DND-41 (cell line): Measurements from ENCODE around the gene KRTAP1-5.

ENCODE experiments used
- EZH2 ChIP-seq: IDR thresholded peaks from 3 replicates; pipeline ENCODE4 v1.6.1; 2012; ENCODE audit warnings: borderline replicate concordance, low read depth, mild to moderate bottlenecking, moderate library complexity, low read length, inconsistent platforms; ENCODE audit not compliant: severe bottlenecking
- TF ChIP-seq, protein P1 (sequence below): IDR thresholded peaks from 2 replicates; pipeline ENCODE4 v1.5.1; 2012; ENCODE audit warnings: borderline replicate concordance, low read length, moderate library complexity, mild to moderate bottlenecking; ENCODE audit not compliant: poor library complexity, severe bottlenecking; ENCODE audit errors: extremely low read depth

DNA sequence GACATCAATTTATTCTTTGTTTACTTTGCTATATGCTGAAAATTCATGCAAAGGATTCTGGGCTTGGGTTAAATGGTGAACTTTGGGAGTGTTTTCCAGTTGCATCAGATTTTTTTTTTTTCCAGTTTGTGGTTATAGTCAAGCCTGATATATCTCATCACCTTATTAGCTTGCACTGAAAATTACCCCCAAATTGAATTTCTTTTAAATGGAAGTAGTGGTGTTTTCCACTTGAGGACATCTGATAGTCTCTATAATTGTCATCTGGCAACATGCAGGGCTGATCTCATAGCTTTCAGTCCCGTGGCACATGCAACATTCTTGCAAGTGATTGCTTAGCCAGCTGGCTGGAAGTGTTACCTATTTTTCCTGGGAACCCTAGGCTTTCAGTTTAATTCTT lies 13.4 kb downstream of the KRTAP1-5 start:
- TF ChIP-seq, protein P1, sequence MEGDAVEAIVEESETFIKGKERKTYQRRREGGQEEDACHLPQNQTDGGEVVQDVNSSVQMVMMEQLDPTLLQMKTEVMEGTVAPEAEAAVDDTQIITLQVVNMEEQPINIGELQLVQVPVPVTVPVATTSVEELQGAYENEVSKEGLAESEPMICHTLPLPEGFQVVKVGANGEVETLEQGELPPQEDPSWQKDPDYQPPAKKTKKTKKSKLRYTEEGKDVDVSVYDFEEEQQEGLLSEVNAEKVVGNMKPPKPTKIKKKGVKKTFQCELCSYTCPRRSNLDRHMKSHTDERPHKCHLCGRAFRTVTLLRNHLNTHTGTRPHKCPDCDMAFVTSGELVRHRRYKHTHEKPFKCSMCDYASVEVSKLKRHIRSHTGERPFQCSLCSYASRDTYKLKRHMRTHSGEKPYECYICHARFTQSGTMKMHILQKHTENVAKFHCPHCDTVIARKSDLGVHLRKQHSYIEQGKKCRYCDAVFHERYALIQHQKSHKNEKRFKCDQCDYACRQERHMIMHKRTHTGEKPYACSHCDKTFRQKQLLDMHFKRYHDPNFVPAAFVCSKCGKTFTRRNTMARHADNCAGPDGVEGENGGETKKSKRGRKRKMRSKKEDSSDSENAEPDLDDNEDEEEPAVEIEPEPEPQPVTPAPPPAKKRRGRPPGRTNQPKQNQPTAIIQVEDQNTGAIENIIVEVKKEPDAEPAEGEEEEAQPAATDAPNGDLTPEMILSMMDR = no peak
- TF ChIP-seq EZH2 = no peak
